ENCODE results near the gene STXBP5.

GRCh38 chr6:147423111-147423510 is 218.9 kb downstream of the STXBP5 start:
- TF ChIP-seq, protein P1, sequence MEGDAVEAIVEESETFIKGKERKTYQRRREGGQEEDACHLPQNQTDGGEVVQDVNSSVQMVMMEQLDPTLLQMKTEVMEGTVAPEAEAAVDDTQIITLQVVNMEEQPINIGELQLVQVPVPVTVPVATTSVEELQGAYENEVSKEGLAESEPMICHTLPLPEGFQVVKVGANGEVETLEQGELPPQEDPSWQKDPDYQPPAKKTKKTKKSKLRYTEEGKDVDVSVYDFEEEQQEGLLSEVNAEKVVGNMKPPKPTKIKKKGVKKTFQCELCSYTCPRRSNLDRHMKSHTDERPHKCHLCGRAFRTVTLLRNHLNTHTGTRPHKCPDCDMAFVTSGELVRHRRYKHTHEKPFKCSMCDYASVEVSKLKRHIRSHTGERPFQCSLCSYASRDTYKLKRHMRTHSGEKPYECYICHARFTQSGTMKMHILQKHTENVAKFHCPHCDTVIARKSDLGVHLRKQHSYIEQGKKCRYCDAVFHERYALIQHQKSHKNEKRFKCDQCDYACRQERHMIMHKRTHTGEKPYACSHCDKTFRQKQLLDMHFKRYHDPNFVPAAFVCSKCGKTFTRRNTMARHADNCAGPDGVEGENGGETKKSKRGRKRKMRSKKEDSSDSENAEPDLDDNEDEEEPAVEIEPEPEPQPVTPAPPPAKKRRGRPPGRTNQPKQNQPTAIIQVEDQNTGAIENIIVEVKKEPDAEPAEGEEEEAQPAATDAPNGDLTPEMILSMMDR (IDR thresholded peaks at IDR 0.05; ENCODE audit: poor library complexity): no peak
- TF ChIP-seq EZH2 (IDR thresholded peaks at IDR 0.05; ENCODE audit: borderline replicate concordance): no peak
- TF ChIP-seq EZH2phosphoT487 (IDR thresholded peaks at IDR 0.05; ENCODE audit: low read depth, severe bottlenecking, unreplicated experiment): no peak

All from hepatocyte (in vitro differentiated cells).